SU-DHL-6 (cell line): Measurements from ENCODE around the gene HOXC10.

Source experiments
- H2AFZ ChIP-seq: fragments of 200-600 bp; sonication (generic); 2 replicates; pipeline ENCODE4 v1.6.1; 2014; ENCODE audit warnings: low read depth, mild to moderate bottlenecking, moderate library complexity, mixed read lengths, antibody characterized with exemption, low read length; ENCODE audit not compliant: severe bottlenecking
- H3F3A ChIP-seq: fragments of 200-600 bp; shearing (Covaris generic); 2 replicates; pipeline ENCODE4 v1.6.0; 2016; ENCODE audit warnings: antibody characterized with exemption, mild to moderate bottlenecking; ENCODE audit not compliant: insufficient read depth
- H3K27ac ChIP-seq: fragments of 200-600 bp; sonication (generic); 2 replicates; pipeline ENCODE4 v1.5.1; 2016; ENCODE audit warnings: low read depth, mild to moderate bottlenecking, low read length, moderate library complexity, mixed read lengths
- H3K27me3 ChIP-seq: fragments of 200-600 bp; sonication (generic), shearing (Covaris generic); 2 replicates; pipeline ENCODE4 v1.6.0; 2014; ENCODE audit warnings: mild to moderate bottlenecking, low read length
- H3K36me3 ChIP-seq: fragments of 200-600 bp; sonication (generic); 2 replicates; pipeline ENCODE4 v1.6.1; 2014; ENCODE audit warnings: mild to moderate bottlenecking, low read length, mixed read lengths
- H3K4me2 ChIP-seq: fragments of 300-600, 200-600 bp; shearing (Covaris generic), sonication (generic); 2 replicates; pipeline ENCODE4 v1.6.0; 2014; ENCODE audit warnings: low read length, low read depth, mild to moderate bottlenecking; ENCODE audit not compliant: poor library complexity, severe bottlenecking
- H3K4me3 ChIP-seq: fragments of 200-600 bp; sonication (generic); 2 replicates; pipeline ENCODE4 v1.5.1; 2014; ENCODE audit warnings: antibody characterized with exemption, low read length, mild to moderate bottlenecking, mixed read lengths; ENCODE audit not compliant: insufficient read depth, poor library complexity, severe bottlenecking
- H3K79me2 ChIP-seq: fragments of 200-600 bp; sonication (generic); 2 replicates; pipeline ENCODE4 v1.6.1; 2014; ENCODE audit warnings: mild to moderate bottlenecking, low read length, moderate library complexity; ENCODE audit not compliant: insufficient read depth
- H3K9ac ChIP-seq: fragments of 200-600 bp; sonication (generic); 2 replicates; pipeline ENCODE4 v1.7.0; 2014; ENCODE audit warnings: mild to moderate bottlenecking, low read length
- H3K9me2 ChIP-seq: fragments of 200-600 bp; sonication (generic); replicated peaks from 2 replicates; pipeline ENCODE4 v1.6.1; 2014; ENCODE audit warnings: low read length; ENCODE audit not compliant: insufficient read depth
- H3K9me3 ChIP-seq: fragments of 200-600 bp; sonication (generic); 2 replicates; pipeline ENCODE4 v1.6.1; 2014; ENCODE audit warnings: low read length, mixed read lengths; ENCODE audit not compliant: insufficient read depth
- H4K20me1 ChIP-seq: fragments of 200-600 bp; sonication (generic); 2 replicates; pipeline ENCODE4 v1.6.1; 2014; ENCODE audit warnings: low read depth, mild to moderate bottlenecking, antibody characterized with exemption, low read length, moderate library complexity, mixed read lengths
- EZH2phosphoT487 ChIP-seq: fragments of 200-600 bp; sonication (generic), shearing (Covaris generic); conservative IDR thresholded peaks from 2 replicates; pipeline ENCODE4 v1.6.1; 2018; ENCODE audit warnings: mild to moderate bottlenecking, antibody characterized with exemption, low read length, moderate library complexity, mixed read lengths
- TF ChIP-seq, protein P1 (sequence below): fragments of 200-600 bp; sonication (generic); IDR thresholded peaks from one replicate; pipeline ENCODE4 v1.5.1; 2017; ENCODE audit warnings: antibody characterized with exemption, mild to moderate bottlenecking, low read length, moderate library complexity; ENCODE audit not compliant: insufficient read depth, poor library complexity, severe bottlenecking

HOXC10 gene

DNA sequence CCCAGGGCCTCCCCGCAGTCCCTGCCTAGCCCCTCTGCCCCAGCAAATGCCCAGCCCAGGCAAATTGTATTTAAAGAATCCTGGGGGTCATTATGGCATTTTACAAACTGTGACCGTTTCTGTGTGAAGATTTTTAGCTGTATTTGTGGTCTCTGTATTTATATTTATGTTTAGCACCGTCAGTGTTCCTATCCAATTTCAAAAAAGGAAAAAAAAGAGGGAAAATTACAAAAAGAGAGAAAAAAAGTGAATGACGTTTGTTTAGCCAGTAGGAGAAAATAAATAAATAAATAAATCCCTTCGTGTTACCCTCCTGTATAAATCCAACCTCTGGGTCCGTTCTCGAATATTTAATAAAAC, 45.5 kb downstream of the HOXC10 start:
- no peaks in the 10 kb centered on the region for H3K9me2 ChIP-seq
- H3K27me3 ChIP-seq = no peaks in the 10 kb centered on the region

DNA sequence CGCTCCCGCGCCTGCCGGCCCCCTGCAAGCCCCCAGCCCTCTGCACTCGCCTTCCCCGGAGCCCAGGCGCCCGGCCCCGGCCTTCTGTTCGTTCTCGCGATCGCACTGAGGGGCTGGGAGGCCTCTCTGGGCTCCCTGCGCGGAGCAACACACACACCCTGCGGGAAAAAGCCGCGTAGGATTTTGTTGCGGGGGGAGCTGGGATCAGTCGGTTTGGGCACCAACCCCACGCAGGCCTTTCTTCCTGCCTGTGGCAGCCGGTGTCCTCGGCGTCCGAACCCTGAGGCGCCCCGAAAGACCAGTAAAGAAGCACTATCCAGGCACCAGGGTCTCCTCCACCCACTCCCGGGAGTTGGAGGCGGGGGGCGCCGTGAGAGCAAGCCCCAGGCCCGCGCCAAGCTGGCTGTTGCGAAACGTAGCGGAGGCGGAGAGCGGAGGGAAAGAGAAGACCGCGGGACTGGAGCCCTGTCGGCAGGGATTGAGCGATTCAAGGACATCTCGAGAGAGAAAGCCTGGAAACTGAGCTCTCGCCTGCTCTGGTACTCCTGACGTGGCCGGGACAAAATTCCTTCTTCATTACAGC, 46.0 kb downstream of the HOXC10 start:
- Histone ChIP-seq H3K4me2 (no peak overlapping the region), H3K4me3 (no peak overlapping the region), H3K9ac (no peak overlapping the region), H3K27me3 (no peaks in the 10 kb centered on the region), H3K9me2 (no peaks in the 10 kb centered on the region), H3K79me2 (no peaks in the 10 kb centered on the region), H3K27ac (no peak overlapping the region), H3F3A (no peaks in the 10 kb centered on the region), H3K36me3 (no peaks in the 10 kb centered on the region), H2AFZ (no peak overlapping the region), H3K9me3 (no peaks in the 10 kb centered on the region), H4K20me1 (no peaks in the 10 kb centered on the region)
- no peak for TF ChIP-seq EZH2phosphoT487
- TF ChIP-seq, protein P1, sequence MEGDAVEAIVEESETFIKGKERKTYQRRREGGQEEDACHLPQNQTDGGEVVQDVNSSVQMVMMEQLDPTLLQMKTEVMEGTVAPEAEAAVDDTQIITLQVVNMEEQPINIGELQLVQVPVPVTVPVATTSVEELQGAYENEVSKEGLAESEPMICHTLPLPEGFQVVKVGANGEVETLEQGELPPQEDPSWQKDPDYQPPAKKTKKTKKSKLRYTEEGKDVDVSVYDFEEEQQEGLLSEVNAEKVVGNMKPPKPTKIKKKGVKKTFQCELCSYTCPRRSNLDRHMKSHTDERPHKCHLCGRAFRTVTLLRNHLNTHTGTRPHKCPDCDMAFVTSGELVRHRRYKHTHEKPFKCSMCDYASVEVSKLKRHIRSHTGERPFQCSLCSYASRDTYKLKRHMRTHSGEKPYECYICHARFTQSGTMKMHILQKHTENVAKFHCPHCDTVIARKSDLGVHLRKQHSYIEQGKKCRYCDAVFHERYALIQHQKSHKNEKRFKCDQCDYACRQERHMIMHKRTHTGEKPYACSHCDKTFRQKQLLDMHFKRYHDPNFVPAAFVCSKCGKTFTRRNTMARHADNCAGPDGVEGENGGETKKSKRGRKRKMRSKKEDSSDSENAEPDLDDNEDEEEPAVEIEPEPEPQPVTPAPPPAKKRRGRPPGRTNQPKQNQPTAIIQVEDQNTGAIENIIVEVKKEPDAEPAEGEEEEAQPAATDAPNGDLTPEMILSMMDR = no peak

More for the DNA sequence above, 45.5 kb downstream of the HOXC10 start:
- H3K36me3 ChIP-seq = no peaks in the 10 kb centered on the region
- H3K4me2 ChIP-seq = no peak overlapping the region
- H3K79me2 ChIP-seq = no peaks in the 10 kb centered on the region
- no peak overlapping the region for H3K4me3 ChIP-seq
- H3K9ac ChIP-seq = no peak overlapping the region
- H3K27ac ChIP-seq = no peak overlapping the region
- no peaks in the 10 kb centered on the region for H4K20me1 ChIP-seq
- no peaks in the 10 kb centered on the region for H3K9me3 ChIP-seq
- H3F3A ChIP-seq = no peaks in the 10 kb centered on the region
- H2AFZ ChIP-seq = no peak overlapping the region
- TF ChIP-seq EZH2phosphoT487 = no peak
- TF ChIP-seq, protein P1 = no peak

DNA sequence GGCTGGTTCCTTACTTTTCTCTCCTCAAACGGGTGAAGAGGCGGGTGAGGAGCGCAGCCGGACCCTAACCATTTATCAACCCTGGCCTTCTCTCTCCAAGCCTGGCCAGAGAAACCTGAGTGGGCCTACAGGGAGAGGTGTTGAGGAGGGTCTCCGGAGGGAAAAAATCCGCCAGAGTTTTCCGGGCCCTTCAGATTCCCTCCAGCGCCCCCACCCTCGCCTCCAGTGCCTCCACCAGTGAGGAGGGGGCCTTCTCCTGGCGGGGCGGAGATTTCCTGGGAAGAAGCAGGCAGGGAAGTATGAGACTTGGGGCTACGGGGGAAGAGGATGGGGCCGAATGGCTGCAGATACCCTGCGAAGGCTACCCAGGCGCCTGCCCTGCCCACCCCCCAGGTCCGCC, 46.5 kb downstream of the HOXC10 start:
- Histone ChIP-seq H3K9ac (no peak overlapping the region), H3K4me3 (no peak overlapping the region), H3K9me3 (no peaks in the 10 kb centered on the region), H3K27ac (no peak overlapping the region), H3F3A (no peaks in the 10 kb centered on the region), H4K20me1 (no peaks in the 10 kb centered on the region), H2AFZ (no peak overlapping the region), H3K27me3 (no peaks in the 10 kb centered on the region), H3K9me2 (no peaks in the 10 kb centered on the region), H3K36me3 (no peaks in the 10 kb centered on the region), H3K4me2 (no peak overlapping the region), H3K79me2 (no peaks in the 10 kb centered on the region)
- TF ChIP-seq EZH2phosphoT487 = no peak
- TF ChIP-seq, protein P1 = no peak
